ENCODE results near the gene RAB11FIP4. TPM values are rescaled to one million over a fixed set of nuclear protein-coding genes. Genes with fewer than 3 reads are reported as not detected.

Gene RAB11FIP4
- total and polyA plus RNA-seq, 9 of the 15 experiments (the other 6 are each of a cell fraction or from before 2014, with no cell fraction given), result 0.62 to 16.6 (median 8.9) TPM

DNA sequence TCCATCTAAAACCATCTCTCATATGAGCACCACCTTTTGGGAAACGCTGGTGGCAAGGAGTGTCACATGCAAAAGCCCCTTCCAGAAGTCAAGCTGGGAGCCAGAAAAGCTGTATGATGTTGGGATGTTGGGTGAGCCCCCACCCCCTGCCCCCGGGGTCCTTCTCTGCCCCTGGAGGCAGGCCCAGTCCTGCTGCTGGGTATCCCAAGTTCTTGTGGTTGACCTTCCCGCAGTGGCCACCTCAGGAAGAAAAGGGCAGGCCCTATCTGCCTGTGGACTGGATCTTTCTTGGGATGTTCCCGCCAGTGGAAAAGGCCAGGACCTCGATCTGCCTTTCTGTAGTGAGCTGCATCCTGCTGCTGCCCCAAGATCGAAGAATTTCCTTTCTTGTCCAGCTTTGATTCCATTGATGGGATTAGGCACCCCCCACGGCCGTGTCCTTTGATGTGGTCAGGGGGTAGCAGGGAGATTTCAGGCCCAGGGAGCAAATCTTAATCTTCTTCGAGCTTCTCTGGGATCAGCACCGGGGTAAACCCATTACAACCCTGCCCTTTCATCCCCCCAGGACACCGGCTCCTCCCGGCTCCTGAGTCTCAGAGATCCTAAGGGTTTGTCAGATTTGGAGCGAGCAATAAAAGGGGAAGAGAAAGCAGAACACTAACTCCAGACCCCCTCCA lies 165.6 kb downstream of the RAB11FIP4 start:
- Histone ChIP-seq H3K9me3 (replicated peaks; ENCODE audit: control insufficient read depth, insufficient read depth, low read depth, low read length) (no peaks in the 10 kb centered on the region), H3K9me1 (ENCODE audit: control insufficient read depth, insufficient read depth, low read length) (no peaks in the 10 kb centered on the region), H2AFZ (ENCODE audit: low read depth, low read length) (no peak overlapping the region), H3K27me3 (ENCODE audit: control insufficient read depth in 2 of 2, insufficient read depth in 2 of 2, low read length in 2 of 2) (peaks cover 6 to 18% of the 10 kb centered on the region in 2 experiments; a peak in 4 of 5 replicates), H4K20me1 (replicated peaks; ENCODE audit: control insufficient read depth, insufficient read depth, low read length) (0 out of 2 replicates have a peak, but pooled peaks cover 3% of the 10 kb centered on the region), H3K4me2 (ENCODE audit: insufficient read depth, low read length) (no peak overlapping the region), H3K27ac (ENCODE audit: extremely low read depth, low read depth, low read length) (no peak overlapping the region), H3K4me1 (replicated peaks in 1 of 2; ENCODE audit: control insufficient read depth in 2 of 2, insufficient read depth in 2 of 2, low read length in 2 of 2) (peaks cover 0 to 28% of the 10 kb centered on the region in 2 experiments; a peak in 2 of 5 replicates), H3K4me3 (no peak overlapping the region), H3K79me2 (ENCODE audit: control insufficient read depth, insufficient read depth, low read length) (no peaks in the 10 kb centered on the region), H3K36me3 (ENCODE audit: control insufficient read depth, insufficient read depth, low read length) (no peaks in the 10 kb centered on the region), H3K9ac (ENCODE audit: insufficient read depth in 1 of 2, low read depth in 2 of 2, low read length in 2 of 2) (no peak overlapping the region)
- TF ChIP-seq, protein P1, sequence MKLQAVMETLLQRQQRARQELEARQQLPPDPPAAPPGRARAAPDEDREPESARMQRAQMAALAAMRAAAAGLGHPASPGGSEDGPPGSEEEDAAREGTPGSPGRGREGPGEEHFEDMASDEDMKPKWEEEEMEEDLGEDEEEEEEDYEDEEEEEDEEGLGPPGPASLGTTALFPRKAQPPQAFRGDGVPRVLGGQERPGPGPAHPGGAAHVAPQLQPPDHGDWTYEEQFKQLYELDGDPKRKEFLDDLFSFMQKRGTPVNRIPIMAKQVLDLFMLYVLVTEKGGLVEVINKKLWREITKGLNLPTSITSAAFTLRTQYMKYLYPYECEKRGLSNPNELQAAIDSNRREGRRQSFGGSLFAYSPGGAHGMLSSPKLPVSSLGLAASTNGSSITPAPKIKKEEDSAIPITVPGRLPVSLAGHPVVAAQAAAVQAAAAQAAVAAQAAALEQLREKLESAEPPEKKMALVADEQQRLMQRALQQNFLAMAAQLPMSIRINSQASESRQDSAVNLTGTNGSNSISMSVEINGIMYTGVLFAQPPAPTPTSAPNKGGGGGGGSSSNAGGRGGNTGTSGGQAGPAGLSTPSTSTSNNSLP (IDR thresholded peaks at IDR 0.05; ENCODE audit: borderline replicate concordance, low read depth, low read length), result no peak
- no peak for TF ChIP-seq GTF2F1 (IDR thresholded peaks at IDR 0.05; ENCODE audit: low read depth, low read length)
- TF ChIP-seq, protein P2, sequence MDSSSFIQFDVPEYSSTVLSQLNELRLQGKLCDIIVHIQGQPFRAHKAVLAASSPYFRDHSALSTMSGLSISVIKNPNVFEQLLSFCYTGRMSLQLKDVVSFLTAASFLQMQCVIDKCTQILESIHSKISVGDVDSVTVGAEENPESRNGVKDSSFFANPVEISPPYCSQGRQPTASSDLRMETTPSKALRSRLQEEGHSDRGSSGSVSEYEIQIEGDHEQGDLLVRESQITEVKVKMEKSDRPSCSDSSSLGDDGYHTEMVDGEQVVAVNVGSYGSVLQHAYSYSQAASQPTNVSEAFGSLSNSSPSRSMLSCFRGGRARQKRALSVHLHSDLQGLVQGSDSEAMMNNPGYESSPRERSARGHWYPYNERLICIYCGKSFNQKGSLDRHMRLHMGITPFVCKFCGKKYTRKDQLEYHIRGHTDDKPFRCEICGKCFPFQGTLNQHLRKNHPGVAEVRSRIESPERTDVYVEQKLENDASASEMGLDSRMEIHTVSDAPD (CRISPR knock-in tag; IDR thresholded peaks at IDR 0.05), result no peak
- TF ChIP-seq POLR2B (IDR thresholded peaks at IDR 0.05; ENCODE audit: low read depth, partially characterized antibody), result no peak
- no peak for TF ChIP-seq TSC22D4 (tag; IDR thresholded peaks at IDR 0.05)
- no peak for TF ChIP-seq NR2C2 (CRISPR knock-in tag; IDR thresholded peaks at IDR 0.05)
- no peak for TF ChIP-seq NR2C2 (tag; IDR thresholded peaks at IDR 0.05)
- no peak for TF ChIP-seq DDX20 (tag; IDR thresholded peaks at IDR 0.05; ENCODE audit: low read depth)
- no peak for TF ChIP-seq SMARCC2 (IDR thresholded peaks at IDR 0.05; ENCODE audit: low read depth)
- TF ChIP-seq HNRNPK (IDR thresholded peaks at IDR 0.05; ENCODE audit: low read depth, low read length, poor library complexity, severe bottlenecking), result no peak
- intact Hi-C loops (cut with micrococcal nuclease), result no loop called here
- 21% methylated on average over 13 of the region's 13 CpGs for WGBS (ENCODE audit: insufficient coverage, low coverage, missing lambda C conversion rate)
- ChIA-PET CTCF (ENCODE audit: low intra/inter-chr PET ratio) (interaction anchor here (2.9 kb wide), 1 partner anchor 286 kb away, joined by 27 read pairs; no protein-coding TSS in a partner anchor), POLR2A (interaction anchor here (0.6 kb wide), 1 partner anchor 20 kb away, joined by 3 read pairs; no protein-coding TSS in a partner anchor)
- ATAC-seq (no peak), DNase-seq (ENCODE audit: extremely low read depth in 1 of 4, low spot score in 3 of 4) (no peak), FAIRE-seq (no peak)
- BruUV-seq (replicated peaks), result no TSS peak
- in situ Hi-C loops (cut with MboI), result no loop called here

All from K562 (cell line).